A549 (cell line): ENCODE data around the gene IRF5. TPM values are rescaled to one million over a fixed set of nuclear protein-coding genes. Genes with fewer than 3 reads are reported as not detected.

Experiments
- ATAC-seq, 2 experiments: fragments of 200-7000 bp in 1 of 2; fragments of >200 bp in 1 of 2; cut with Nextera tagmentation in 1 of 2; cut with Tn5 transposase in 1 of 2; 3 replicates each; pipeline versions ENCODE4 v1.8.0 to v1.9.1; 2018 to 2020; ENCODE audit warnings: mild to moderate bottlenecking in 1 of 2, moderate library complexity in 1 of 2
- CTCF ChIA-PET: fragments of 300-600 bp; sonication (Branson Sonifier 250); formaldehyde crosslinking; extraction: SDS; loops from one replicate; lab custom pipeline; 2021; ENCODE audit warnings: antibody characterized with exemption, inconsistent platforms; lab: Yijun Ruan, JAX
- POLR2A ChIA-PET: fragments of 350-600 bp; formaldehyde crosslinking; extraction: SDS; loops from one replicate; lab custom pipeline; 2021; ENCODE audit warnings: antibody characterized with exemption, inconsistent platforms; lab: Yijun Ruan, JAX
- DNase-seq, 2 experiments: peaks; one replicate each; pipeline versions ENCODE4 v3.0.0 to v3.0.0-alpha.2; 2011 to 2016; ENCODE audit warnings: low read depth in 1 of 2, low spot score in 1 of 2
- FAIRE-seq: peaks from 2 replicates; lab custom pipeline; 2011; peaks lifted over from hg19 to GRCh38; lab: Jason Lieb, UNC
- H3K27ac ChIP-seq, 2 experiments: fragments of >200 bp; sonication (Bioruptor Twin); formaldehyde crosslinking; 3 replicates each; pipeline ENCODE4 v1.5.1; 2016 to 2017
- H3K4me1 ChIP-seq: fragments of >200 bp; sonication (Bioruptor Twin); formaldehyde crosslinking; 3 replicates; pipeline ENCODE4 v1.6.1; 2016
- H3K4me2 ChIP-seq: fragments of >200 bp; sonication (Bioruptor Twin); formaldehyde crosslinking; 3 replicates; pipeline ENCODE4 v1.6.1; 2016
- H3K4me3 ChIP-seq: fragments of >200 bp; sonication (Bioruptor Twin); formaldehyde crosslinking; 3 replicates; pipeline ENCODE4 v1.5.1; 2016
- H3K9me3 ChIP-seq: fragments of >200 bp; sonication (Bioruptor Twin); formaldehyde crosslinking; 3 replicates; pipeline ENCODE4 v1.6.1; 2016
- BHLHE40 ChIP-seq: IDR thresholded peaks from 2 replicates; pipeline ENCODE4 v1.6.1; 2012; ENCODE audit warnings: low read depth, low read length, inconsistent platforms
- CBX8 ChIP-seq: fragments of 200-600 bp; sonication (generic); IDR thresholded peaks from 2 replicates; pipeline ENCODE4 v1.6.1; 2016
- CEBPB ChIP-seq, 2 experiments: fragments of >200 bp in 1 of 2; sonication (Bioruptor Twin) in 1 of 2; formaldehyde crosslinking in 1 of 2; IDR thresholded peaks; 2 replicates each; pipeline ENCODE4 v1.6.1; 2012 to 2016
- CHD4 ChIP-seq: fragments of 200-600 bp; sonication (generic); IDR thresholded peaks from 2 replicates; pipeline ENCODE4 v1.6.1; 2016; ENCODE audit warnings: antibody characterized with exemption, mild to moderate bottlenecking, borderline replicate concordance
- FOSB ChIP-seq: fragments of 250-450 bp; sonication (Bioruptor Pico); IDR thresholded peaks from 2 replicates; pipeline ENCODE4 v1.5.0; 2020; ENCODE audit warnings: mild to moderate bottlenecking, moderate library complexity
- FOXS1 ChIP-seq: fragments of 250-450 bp; sonication (Bioruptor Pico); IDR thresholded peaks from 2 replicates; pipeline ENCODE4 v1.5.0; 2020; ENCODE audit warnings: mild to moderate bottlenecking, moderate library complexity
- GATA3 ChIP-seq: IDR thresholded peaks from 2 replicates; pipeline ENCODE4 v1.6.1; 2012; ENCODE audit warnings: borderline replicate concordance
- HEYL ChIP-seq: fragments of 250-450 bp; sonication (Bioruptor Pico); IDR thresholded peaks from 2 replicates; pipeline ENCODE4 v1.8.0; 2021; ENCODE audit warnings: mild to moderate bottlenecking, moderate library complexity
- HOXA7 ChIP-seq: fragments of 250-450 bp; sonication (Bioruptor Pico); IDR thresholded peaks from 2 replicates; pipeline ENCODE4 v1.5.0; 2020; ENCODE audit warnings: mild to moderate bottlenecking, moderate library complexity
- JUN ChIP-seq, 2 experiments: fragments of >200 bp; sonication (Bioruptor Twin); formaldehyde crosslinking; IDR thresholded peaks; 2 replicates in 1 of 2; 3 replicates in 1 of 2; pipeline ENCODE4 v1.6.1; 2016 to 2017
- KDM5A ChIP-seq: fragments of 200-600 bp; sonication (generic); IDR thresholded peaks from 2 replicates; pipeline ENCODE4 v1.6.1; 2016; ENCODE audit warnings: antibody characterized with exemption, mild to moderate bottlenecking
- MYC ChIP-seq: IDR thresholded peaks from 2 replicates; pipeline ENCODE4 v1.6.1; 2012; ENCODE audit warnings: mild to moderate bottlenecking, inconsistent platforms, low read length, improper control_type of control experiment, borderline replicate concordance
- PHF8 ChIP-seq: fragments of 200-600 bp; sonication (generic); IDR thresholded peaks from 2 replicates; pipeline ENCODE4 v1.6.1; 2016; ENCODE audit warnings: low read depth, mild to moderate bottlenecking, antibody characterized with exemption, moderate library complexity, borderline replicate concordance
- RAD21 ChIP-seq, 2 experiments: fragments of >200 bp in 1 of 2; sonication (Bioruptor Twin) in 1 of 2; formaldehyde crosslinking in 1 of 2; IDR thresholded peaks in 1 of 2; conservative IDR thresholded peaks in 1 of 2; 2 replicates in 1 of 2; 3 replicates in 1 of 2; pipeline ENCODE4 v1.6.1; 2012 to 2018; ENCODE audit warnings: inconsistent platforms in 1 of 2
- RARB ChIP-seq: fragments of 250-450 bp; sonication (Bioruptor Pico); IDR thresholded peaks from 2 replicates; pipeline ENCODE4 v1.8.0; 2021; ENCODE audit warnings: mild to moderate bottlenecking, moderate library complexity
- RFX5 ChIP-seq: fragments of 450-650 bp; IDR thresholded peaks from 2 replicates; pipeline ENCODE4 v1.7.1; 2014; ENCODE audit warnings: antibody characterized with exemption, mild to moderate bottlenecking, moderate library complexity
- SMC3 ChIP-seq: fragments of >200 bp; sonication (Bioruptor Twin); formaldehyde crosslinking; IDR thresholded peaks from 3 replicates; pipeline ENCODE4 v1.6.1; 2018; ENCODE audit warnings: inconsistent platforms
- SREBF2 ChIP-seq: fragments of 450-650 bp; IDR thresholded peaks from 2 replicates; pipeline ENCODE4 v1.6.1; 2014; ENCODE audit warnings: mild to moderate bottlenecking, moderate library complexity
- TFCP2L1 ChIP-seq: fragments of 250-450 bp; sonication (Bioruptor Pico); IDR thresholded peaks from 2 replicates; pipeline ENCODE4 v1.5.0; 2021; ENCODE audit warnings: mild to moderate bottlenecking
- TP53 ChIP-seq: fragments of 250-450 bp; sonication (Bioruptor Pico); IDR thresholded peaks from 2 replicates; pipeline ENCODE4 v1.5.0; 2021; ENCODE audit warnings: mild to moderate bottlenecking, moderate library complexity
- ZC3H11A ChIP-seq: fragments of 450-650 bp; IDR thresholded peaks from 2 replicates; pipeline ENCODE4 v1.6.1; 2014; ENCODE audit warnings: antibody characterized with exemption, mild to moderate bottlenecking
- ZFP36 ChIP-seq: fragments of 450-650 bp; IDR thresholded peaks from 2 replicates; pipeline ENCODE4 v1.6.1; 2014; ENCODE audit warnings: borderline replicate concordance; ENCODE audit not compliant: partially characterized antibody
- ZNF302 ChIP-seq: fragments of 250-450 bp; sonication (Bioruptor Pico); IDR thresholded peaks from 2 replicates; pipeline ENCODE4 v1.9.0; 2021; ENCODE audit warnings: inconsistent platforms, mild to moderate bottlenecking, moderate library complexity
- WGBS: methylation state at CpG from one replicate; pipeline ENCODE4 v1.1.6; 2017; ENCODE audit errors: missing lambda C conversion rate; 5-methylcytosine and 5-hydroxymethylcytosine counted together
- polyA plus RNA-seq, 4 experiments: library from polyadenylated mRNA; depleted of rRNA in 3 of 4; stranded (reverse); fragments of >200 nt; fragmentation: RNase III in 1 of 4; extraction: RNeasy Plus Mini Kit Qiagen cat#74134 plus additional on column Dnase treatment in 1 of 4; gene quantifications; 2 replicates in 3 of 4; 3 replicates in 1 of 4; pipeline ENCODE4 v1.2.3, GENCODE V29; 2011 to 2017
- TF ChIP-seq, protein P1 (sequence below): fragments of >200 bp; sonication (Bioruptor Twin); formaldehyde crosslinking; IDR thresholded peaks from 3 replicates; pipeline ENCODE4 v1.5.1; 2016
- TF ChIP-seq, protein P2 (sequence below): IDR thresholded peaks from 2 replicates; pipeline ENCODE4 v1.6.1; 2012; ENCODE audit warnings: low read depth, borderline replicate concordance
- TF ChIP-seq, protein P3 (sequence below): IDR thresholded peaks from 2 replicates; pipeline ENCODE4 v1.6.1; 2012
- TF ChIP-seq, protein P4 (sequence below): fragments of 200-600 bp; sonication (generic); IDR thresholded peaks from 2 replicates; pipeline ENCODE4 v1.6.1; 2016; ENCODE audit warnings: antibody characterized with exemption, mild to moderate bottlenecking, moderate library complexity
- TF ChIP-seq, protein P5 (sequence below): fragments of >200 bp; sonication (Bioruptor Twin); formaldehyde crosslinking; IDR thresholded peaks from 2 replicates; pipeline ENCODE4 v1.6.1; 2016
- TF ChIP-seq, protein P6 (sequence below): fragments of 150-350 bp; IDR thresholded peaks from 2 replicates; pipeline ENCODE4 v1.6.1; 2014; ENCODE audit warnings: low read depth, mild to moderate bottlenecking, low read length

The IRF5 gene
- polyA plus RNA-seq, 2 of the 4 experiments (the other 2 are of a cell fraction), result 5.5 to 8.7 TPM

DNA sequence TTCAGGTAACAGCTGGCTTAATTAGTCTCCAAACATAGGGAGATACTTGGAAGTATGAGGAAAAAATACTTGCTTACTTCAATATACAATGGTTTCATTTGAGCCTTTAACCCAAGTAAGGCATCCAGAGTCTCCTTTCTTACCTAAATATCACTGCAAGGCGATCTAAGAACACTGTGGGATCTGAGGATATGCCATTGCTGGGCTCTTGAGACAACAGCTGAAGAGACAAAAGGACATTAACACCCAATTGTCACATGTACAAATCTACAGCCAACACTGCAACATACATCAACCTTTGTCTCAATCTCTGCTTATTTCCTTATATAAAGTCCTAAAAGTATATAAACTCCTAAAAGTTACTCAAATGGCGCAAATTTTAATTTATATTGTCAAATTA lies 44.4 kb downstream of the IRF5 start:
- POLR2A ChIA-PET, result no interaction called here
- DNase-seq, result no peak
- H3K27ac ChIP-seq, result no peak overlapping the region
- H3K4me2 ChIP-seq, result no peak overlapping the region
- no peak overlapping the region for H3K4me3 ChIP-seq
- CTCF ChIA-PET, result interaction anchor here (0.7 to 1.3 kb wide), 3 partner anchors 21 to 109 kb away, joined by 3 to 4 read pairs (median 3); no protein-coding TSS in a partner anchor
- FAIRE-seq, result no peak
- ATAC-seq, result no peak
- no peaks in the 10 kb centered on the region for H3K4me1 ChIP-seq
- H3K9me3 ChIP-seq, result no peaks in the 10 kb centered on the region
- 91% methylated on average over 2 of the region's 2 CpGs for WGBS
- TF ChIP-seq, protein P1, sequence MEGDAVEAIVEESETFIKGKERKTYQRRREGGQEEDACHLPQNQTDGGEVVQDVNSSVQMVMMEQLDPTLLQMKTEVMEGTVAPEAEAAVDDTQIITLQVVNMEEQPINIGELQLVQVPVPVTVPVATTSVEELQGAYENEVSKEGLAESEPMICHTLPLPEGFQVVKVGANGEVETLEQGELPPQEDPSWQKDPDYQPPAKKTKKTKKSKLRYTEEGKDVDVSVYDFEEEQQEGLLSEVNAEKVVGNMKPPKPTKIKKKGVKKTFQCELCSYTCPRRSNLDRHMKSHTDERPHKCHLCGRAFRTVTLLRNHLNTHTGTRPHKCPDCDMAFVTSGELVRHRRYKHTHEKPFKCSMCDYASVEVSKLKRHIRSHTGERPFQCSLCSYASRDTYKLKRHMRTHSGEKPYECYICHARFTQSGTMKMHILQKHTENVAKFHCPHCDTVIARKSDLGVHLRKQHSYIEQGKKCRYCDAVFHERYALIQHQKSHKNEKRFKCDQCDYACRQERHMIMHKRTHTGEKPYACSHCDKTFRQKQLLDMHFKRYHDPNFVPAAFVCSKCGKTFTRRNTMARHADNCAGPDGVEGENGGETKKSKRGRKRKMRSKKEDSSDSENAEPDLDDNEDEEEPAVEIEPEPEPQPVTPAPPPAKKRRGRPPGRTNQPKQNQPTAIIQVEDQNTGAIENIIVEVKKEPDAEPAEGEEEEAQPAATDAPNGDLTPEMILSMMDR, result no peak
- TF ChIP-seq TP53 (CRISPR knock-in tag), result no peak
- no peak for TF ChIP-seq ZC3H11A
- TF ChIP-seq SREBF2, result no peak
- TF ChIP-seq, protein P2, sequence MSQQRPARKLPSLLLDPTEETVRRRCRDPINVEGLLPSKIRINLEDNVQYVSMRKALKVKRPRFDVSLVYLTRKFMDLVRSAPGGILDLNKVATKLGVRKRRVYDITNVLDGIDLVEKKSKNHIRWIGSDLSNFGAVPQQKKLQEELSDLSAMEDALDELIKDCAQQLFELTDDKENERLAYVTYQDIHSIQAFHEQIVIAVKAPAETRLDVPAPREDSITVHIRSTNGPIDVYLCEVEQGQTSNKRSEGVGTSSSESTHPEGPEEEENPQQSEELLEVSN, result no peak
- TF ChIP-seq, protein P3, sequence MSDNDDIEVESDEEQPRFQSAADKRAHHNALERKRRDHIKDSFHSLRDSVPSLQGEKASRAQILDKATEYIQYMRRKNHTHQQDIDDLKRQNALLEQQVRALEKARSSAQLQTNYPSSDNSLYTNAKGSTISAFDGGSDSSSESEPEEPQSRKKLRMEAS, result no peak
- no peak for TF ChIP-seq TFCP2L1 (CRISPR knock-in tag)
- TF ChIP-seq MYC, result no peak
- no peak for TF ChIP-seq KDM5A
- no peak for TF ChIP-seq RFX5
- TF ChIP-seq HEYL (CRISPR knock-in tag), result no peak
- no peak for TF ChIP-seq SMC3
- TF ChIP-seq, protein P4, sequence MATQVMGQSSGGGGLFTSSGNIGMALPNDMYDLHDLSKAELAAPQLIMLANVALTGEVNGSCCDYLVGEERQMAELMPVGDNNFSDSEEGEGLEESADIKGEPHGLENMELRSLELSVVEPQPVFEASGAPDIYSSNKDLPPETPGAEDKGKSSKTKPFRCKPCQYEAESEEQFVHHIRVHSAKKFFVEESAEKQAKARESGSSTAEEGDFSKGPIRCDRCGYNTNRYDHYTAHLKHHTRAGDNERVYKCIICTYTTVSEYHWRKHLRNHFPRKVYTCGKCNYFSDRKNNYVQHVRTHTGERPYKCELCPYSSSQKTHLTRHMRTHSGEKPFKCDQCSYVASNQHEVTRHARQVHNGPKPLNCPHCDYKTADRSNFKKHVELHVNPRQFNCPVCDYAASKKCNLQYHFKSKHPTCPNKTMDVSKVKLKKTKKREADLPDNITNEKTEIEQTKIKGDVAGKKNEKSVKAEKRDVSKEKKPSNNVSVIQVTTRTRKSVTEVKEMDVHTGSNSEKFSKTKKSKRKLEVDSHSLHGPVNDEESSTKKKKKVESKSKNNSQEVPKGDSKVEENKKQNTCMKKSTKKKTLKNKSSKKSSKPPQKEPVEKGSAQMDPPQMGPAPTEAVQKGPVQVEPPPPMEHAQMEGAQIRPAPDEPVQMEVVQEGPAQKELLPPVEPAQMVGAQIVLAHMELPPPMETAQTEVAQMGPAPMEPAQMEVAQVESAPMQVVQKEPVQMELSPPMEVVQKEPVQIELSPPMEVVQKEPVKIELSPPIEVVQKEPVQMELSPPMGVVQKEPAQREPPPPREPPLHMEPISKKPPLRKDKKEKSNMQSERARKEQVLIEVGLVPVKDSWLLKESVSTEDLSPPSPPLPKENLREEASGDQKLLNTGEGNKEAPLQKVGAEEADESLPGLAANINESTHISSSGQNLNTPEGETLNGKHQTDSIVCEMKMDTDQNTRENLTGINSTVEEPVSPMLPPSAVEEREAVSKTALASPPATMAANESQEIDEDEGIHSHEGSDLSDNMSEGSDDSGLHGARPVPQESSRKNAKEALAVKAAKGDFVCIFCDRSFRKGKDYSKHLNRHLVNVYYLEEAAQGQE, result no peak
- no peak for TF ChIP-seq CHD4
- no peak for TF ChIP-seq RARB (CRISPR knock-in tag)
- no peak for TF ChIP-seq CBX8
- no peak for TF ChIP-seq RAD21 (conservative IDR thresholded peaks at IDR 0.05 in 1 of 2, IDR thresholded peaks at IDR 0.05 in 1 of 2)
- no peak for TF ChIP-seq HOXA7 (CRISPR knock-in tag)
- TF ChIP-seq CEBPB (IDR thresholded peaks at IDR 0.05), result no peak

DNA sequence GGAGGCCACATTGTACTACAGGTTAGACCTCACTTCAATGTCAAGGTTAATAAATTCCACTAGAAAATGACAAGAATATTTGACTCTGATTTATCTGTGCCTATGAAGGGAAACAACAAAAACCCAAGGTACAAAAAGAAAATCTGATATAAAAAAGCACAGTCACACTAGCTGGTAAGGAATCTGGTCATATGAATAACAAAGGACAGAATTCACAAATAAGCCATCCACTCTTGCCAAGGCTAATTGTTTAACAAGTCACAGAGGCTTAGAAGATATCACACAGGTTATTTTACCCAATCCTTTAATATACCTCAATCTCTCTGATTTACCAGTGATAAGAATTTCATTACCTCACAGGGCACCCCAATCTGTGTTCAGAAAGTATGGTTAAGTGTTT lies 47.9 kb downstream of the IRF5 start:
- Histone ChIP-seq H3K4me3 (no peak overlapping the region), H3K27ac (no peak overlapping the region)
- ChIA-PET CTCF (no interaction called here), POLR2A (no interaction called here)
- DNase-seq, result no peak
- no peak for FAIRE-seq
- TF ChIP-seq BHLHE40 (no peak), JUN (IDR thresholded peaks at IDR 0.05) (no peak), PHF8 (no peak), ZC3H11A (no peak), GATA3 (no peak), MYC (no peak), FOSB (no peak), ZFP36 (no peak), ZNF302 (CRISPR knock-in tag) (no peak), TFCP2L1 (CRISPR knock-in tag) (no peak), FOXS1 (no peak), CEBPB (IDR thresholded peaks at IDR 0.05) (no peak)
- TF ChIP-seq, protein P5, sequence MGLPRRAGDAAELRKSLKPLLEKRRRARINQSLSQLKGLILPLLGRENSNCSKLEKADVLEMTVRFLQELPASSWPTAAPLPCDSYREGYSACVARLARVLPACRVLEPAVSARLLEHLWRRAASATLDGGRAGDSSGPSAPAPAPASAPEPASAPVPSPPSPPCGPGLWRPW, result no peak
- TF ChIP-seq, protein P6, sequence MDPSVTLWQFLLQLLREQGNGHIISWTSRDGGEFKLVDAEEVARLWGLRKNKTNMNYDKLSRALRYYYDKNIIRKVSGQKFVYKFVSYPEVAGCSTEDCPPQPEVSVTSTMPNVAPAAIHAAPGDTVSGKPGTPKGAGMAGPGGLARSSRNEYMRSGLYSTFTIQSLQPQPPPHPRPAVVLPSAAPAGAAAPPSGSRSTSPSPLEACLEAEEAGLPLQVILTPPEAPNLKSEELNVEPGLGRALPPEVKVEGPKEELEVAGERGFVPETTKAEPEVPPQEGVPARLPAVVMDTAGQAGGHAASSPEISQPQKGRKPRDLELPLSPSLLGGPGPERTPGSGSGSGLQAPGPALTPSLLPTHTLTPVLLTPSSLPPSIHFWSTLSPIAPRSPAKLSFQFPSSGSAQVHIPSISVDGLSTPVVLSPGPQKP, result no peak
- TF ChIP-seq, all 56 proteins: peak for 0
- no peak for ATAC-seq
- Histone ChIP-seq H3K4me1 (no peaks in the 10 kb centered on the region), H3K9me3 (no peaks in the 10 kb centered on the region), H3K4me2 (no peak overlapping the region)
